EL (cell line): ENCODE results near the gene TFF3.
A peak's percentile ranks its signal among the peaks of the same experiment; 100 is the strongest.

Source experiments
- DNase-seq: peaks from one replicate; pipeline ENCODE4 v3.0.0-alpha.2; 2016

TFF3 gene

DNA sequence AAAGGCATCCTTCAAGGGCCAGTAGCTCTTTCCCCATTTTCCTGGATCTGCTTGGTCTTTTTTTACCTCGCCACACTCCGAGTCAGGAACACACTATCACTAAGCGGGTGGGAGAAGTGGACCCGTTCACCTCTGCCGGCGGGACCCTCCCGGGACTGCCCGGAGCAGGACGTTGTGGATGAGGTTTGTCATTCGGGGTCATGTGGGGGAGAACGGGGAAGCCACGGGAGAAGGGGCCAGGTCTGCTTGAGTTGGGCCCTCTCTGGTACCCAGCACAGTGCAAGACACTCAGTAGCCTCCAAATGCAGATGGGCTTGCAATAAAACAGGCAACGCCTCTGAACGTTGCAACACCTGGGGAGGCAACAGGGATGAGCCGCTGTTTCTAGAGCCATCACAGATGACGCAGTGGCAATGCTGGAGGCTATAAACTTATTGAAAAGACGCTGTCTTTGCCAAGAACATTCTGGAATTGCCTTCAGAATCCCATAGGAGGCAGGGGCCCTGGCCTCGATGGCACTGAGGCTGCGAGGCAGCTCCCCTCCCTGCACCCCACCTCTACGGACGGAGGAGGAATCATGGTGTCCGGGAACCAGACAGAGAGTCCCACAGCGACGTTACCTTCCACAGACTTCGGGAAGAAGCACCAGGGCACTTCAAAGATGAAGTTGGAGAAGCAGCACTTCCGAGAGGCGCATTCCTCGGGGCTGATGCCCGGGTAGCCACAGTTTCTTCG, 31.8 kb upstream of the TFF3 start:
- no peak for DNase-seq

DNA sequence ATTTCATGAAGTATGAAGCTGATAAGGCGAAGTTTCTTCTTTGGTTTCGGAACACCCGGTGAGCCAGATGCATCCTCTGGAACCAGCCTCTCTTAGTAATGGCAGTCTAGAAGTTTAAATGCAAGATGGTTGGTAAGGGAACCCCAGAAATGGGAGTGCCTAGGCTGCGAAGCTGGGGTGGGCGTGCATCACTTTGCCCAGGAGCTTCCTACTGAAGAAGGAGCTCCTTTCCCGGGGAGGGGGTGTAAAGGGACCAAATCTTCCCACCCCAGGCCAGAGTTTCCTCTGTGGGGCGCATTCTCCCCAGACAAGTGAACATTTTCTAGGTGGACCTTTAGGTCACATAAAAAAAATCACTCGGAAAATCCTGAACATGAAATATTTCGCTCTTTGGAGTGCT, 31.2 kb upstream of the TFF3 start:
- DNase-seq = no peak

DNA sequence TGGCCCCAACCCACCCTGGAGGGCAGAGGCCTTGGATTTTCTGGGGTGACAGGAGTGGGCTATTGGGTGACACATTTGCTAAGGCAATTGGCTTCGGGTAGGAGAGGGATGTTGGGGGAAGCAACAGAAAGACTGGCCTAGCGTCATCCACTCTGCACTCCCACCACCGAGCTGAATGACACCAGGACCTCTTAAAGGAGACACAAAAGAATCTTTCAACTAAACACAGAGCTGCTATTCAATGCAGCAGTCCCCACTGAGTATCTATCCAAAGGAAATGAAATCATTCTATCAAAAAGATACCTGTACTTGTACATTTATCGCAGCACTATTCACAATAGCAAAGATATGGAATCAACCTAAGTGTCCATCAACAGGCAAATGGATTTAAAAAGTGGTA, 29.4 kb upstream of the TFF3 start:
- no peak for DNase-seq

DNA sequence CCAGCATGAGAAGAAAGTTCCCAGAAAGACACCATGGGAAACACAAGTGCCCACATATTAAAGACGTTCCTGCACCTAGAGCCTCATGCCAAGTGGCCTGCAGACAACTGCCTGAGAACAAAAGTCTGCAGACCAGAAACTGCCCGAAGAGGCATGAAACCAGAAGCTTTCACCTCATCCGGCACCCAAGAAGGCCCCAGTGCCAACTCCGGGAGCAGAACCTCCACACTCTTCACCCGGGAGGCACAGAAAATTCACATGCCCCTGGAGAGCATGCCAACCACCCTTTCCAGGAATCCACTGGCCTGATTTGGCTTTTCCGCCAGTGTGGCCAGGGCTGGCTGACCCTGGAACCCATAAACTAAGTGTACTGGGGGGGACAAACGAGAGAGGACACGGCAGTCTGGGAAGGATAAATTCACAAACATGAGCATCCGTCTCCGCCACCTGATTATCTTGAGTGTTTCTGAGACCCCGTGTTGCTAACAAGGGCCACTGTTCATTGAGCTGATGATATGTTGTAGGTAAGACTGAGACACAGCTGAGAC, 28.8 kb upstream of the TFF3 start:
- DNase-seq = no peak

DNA sequence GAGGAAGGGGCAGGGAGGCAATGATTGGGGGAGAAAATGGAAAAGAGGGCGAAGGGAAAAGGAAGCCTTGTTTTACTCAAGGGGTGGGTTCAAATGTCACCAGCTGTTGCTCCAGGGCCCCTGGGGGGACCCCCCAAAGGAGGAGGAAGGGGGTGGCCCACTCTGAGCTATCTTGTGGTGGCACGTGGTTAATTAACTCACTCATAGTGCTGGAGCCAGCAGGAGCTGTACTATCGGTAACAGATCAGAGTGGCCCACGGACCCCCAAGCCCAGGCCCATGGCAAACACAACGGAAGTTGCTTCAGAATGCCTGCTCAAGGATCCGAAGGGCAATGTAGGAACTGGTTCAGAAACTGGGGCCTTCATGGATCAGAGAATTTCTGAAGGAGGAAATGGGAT, 28.3 kb upstream of the TFF3 start:
- no peak for DNase-seq

DNA sequence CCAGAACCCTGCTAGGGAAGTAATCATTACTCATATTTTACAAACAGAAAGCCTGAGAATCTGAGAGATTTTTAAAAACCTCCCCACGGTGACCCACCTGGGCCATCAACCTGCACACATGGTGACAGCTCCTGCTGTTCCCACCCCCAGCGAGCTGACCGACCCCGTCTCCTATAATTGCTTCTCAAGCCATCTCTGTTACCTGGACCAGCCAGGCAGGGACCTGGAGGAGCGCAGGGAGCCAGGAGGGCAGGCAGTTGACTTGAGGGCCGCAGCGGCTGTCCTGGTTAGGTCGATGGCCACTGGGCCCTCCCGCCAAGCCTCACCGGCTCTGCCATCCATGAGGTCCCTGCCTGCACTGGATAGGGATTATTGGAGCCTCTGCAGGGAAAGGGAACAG, 27.9 kb upstream of the TFF3 start:
- DNase-seq = no peak

DNA sequence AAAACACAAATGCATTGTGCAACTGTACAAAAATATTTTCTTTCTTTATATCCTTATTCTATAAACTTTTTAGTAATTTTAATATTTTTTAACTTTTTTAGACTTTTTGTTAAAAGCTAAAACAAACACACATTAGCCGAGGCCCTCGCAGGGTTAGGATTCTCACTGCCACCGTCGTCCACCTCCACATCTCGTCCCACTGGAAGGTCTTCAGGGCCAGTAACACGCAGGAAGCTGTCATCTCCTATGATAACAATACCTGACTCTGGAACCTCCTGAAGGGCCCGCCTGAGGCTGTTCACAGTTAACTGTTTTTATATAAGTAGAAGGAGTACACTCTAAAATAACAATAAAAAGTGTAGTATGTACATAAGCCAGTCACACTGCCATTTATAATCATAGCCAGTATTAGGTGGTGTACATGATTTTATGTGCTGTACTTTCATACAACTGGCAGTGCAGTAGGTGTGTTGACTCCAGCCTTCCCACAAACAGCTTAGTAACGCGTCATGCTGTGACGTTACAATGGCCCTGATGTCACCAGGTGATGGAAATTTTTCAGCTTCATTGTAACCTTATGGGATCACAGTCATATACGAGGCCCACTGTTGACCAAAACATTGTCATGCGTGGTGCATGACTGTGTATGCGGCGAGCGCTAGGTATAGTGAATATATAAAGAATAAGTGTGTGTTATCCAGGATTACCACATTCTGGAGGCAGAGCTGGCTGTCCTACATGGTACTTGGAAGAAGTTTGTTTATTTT, 26.8 kb upstream of the TFF3 start:
- DNase-seq = no peak

DNA sequence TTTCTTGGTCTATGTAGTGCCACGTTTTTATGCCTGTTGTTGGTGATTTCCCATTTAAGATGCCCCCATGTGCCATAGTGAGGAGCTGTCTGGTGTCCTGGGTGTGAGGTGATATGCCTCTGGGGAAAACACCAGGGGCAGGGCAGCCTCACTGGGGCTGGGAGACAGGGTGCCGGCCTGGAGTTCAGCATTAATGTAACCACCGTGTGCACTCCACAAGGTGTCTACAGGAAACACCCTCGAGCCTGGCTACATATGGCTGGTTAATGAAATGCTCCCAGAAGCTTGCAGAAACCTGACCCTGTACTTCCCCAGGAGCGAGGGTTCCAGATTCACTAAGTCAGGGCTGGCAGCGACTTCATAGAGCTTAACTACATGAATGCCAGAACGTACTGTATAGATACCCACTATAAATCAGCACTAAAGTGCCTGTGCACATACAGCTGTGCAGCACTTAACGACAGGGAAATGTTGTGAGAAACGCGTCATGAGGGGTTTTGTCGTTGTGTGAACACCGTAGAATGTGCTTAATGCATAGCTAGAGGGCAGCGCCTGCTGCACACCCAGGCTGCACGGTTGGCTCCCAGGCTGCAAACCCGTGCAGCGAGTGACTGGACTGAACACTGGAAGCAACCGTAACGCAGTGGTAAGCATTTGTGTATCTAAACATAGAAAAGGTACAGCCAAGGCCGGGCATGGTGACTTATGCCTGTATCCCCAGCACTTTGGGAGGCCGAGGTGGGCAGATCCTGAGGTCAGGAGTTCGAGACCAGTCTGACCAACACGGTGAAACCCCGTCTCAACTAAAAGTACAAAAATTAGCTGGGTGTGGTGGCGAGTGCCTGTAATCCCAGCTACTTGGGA, 25.2 kb upstream of the TFF3 start:
- no peak for DNase-seq

DNA sequence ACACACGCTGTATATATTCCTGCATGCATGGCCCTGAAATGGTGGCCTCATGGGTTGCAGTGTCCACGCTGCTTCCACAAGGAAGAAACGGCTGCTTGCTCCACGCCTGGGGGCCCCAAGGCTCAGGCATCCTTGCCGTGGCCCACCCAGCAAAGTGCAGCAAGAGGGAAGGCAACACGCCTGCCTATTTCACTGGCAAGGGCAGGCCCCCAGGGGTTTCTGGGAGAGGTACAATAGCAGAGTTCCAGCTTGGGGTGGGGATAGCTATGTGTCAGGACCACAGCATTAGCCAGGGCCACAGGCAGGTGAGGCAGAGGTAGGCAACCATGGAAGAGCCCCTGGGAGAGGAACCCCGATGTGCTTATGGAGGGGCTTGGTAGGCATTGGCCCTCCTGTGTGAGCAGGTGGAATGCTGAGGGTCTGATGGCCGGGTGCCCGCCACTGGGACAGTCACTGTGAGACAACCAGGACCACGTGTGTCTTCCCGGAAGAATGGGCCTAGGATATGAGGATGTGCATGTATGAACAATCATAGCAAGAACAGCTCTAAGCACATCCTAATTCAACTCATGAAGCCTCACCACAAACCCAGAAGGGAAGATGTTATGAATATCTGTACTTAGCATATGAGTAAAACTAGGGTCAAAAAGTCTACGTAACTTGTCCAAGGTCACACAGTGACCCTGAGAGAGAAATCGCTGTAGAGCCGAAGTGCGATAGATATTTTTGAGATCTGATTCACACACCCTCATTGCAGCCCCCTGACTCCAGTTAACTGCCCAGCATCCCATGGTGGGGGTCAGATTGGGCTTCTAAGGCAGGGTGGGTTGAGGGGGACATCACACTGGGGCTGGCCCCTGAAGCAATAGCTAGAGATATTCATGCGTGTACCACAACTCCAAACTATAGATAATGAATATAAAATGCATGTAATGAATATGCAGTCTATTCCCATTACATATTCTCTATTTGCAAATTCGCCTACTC, 23.8 kb upstream of the TFF3 start:
- no peak for DNase-seq

DNA sequence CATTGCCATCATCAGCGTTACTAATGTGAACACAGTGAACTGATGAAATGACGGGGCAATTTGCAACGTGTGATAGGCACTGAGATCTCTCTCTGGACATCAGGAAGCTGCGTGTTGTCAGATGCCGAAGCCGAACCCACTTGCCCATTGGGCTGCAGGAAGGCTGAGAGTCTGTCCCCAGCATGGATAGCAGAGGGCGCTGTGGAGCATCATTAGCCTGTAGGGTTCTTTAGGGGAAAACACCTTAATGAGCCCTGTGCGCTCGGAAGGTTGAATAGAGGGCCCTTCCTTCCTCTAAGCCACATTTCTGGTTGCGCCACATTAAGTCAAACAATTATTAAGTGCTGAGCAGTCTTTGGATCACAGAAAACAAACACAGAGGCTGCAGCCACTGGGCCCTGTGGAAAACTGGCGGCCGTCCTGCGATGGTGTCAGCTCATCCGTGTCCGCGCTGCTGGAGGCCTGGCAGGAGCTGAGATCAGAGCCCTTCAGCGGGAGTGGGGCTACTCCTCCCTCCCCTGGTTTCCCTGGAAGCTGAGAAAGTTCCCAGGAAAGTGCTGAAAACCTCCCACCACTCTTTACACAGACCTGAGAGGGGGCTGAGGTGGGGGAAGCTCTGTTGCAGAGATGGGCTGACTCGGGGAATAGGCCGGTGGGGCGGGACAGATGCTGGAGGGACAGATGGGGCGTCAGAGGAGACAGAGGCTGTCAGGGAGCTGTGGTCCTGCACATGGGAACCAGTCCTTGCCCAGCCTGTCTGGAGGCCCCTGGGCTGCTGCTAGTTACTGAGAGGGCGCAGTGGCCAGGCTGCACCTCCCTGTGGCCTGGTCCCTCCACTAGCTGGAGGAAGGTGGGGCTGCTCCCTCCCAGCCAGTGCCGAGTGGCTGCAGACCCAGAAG, 22.9 kb upstream of the TFF3 start:
- DNase-seq = peak; percentile 36

DNA sequence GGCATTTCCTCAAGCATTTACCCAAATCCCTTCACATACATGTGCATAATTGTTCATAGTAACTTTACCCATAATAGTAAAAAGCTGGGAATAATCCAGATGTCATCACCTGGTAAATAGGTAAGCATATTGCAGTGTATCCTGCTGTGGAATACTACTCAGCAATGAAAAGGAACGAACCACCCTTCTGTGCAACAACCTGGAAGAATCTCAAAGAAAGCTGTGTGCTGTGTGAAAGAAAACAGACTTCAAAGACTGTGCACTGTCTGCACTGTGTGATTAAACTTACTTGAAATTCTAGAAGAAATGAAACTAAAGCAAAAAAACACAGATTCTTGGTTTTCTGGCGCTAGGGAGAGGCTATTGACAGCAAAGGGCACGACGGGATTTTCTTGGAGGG, 22.1 kb upstream of the TFF3 start:
- DNase-seq = no peak

DNA sequence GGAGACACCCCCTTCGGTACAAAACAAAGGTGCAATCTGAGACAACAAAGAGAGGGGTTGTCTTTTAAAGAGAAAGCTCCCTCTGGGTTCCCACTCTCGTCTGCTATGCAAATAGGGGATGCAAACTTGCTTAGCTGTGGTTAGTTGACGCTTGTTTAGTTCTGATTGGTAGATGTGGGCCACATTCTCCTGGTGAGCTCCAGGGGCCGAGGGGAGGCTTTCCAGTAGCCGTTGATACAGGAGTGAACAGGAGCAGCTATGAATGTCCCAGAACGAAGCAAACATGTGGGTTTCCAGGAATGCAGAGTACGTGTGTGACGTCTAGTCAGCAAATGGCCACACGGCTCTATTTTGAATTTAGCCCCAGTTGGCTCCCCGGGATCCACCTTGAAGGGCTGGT, 20.8 kb upstream of the TFF3 start:
- no peak for DNase-seq

DNA sequence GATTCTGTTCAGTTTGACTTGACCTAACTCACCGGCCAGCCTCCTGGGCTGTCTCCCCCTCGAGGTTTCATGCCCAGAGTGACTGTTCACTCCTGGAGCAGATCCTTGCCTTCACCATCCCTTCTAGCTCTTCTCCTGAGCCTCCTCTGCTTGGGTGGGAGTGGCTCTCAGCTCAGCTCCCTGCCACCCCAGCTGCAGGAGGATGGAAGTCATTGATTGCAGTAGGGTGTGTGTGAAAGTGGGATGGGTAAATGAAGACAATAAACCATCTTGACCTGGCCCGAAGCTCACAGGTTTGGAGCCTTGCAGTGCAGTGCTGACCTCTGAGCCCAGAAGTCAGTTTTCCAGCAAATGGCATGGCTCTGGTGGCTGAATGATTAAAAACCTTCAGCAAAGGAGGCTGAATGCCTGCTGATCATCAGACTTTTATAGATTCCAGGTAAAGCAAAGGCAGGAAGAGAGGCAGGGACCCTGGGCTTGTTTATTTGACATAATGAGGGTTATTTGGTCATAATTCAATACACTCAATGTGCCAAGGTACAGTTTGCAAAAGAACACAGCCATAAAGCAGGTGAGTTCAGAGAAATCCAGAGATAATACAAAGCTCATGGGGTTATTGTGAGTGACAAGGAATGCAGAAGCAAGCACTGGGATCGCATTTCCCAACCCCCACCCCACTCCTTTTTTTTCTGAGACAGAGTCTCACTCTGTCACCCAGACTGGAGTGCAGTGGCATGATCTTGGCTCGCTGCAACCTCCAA, 17.5 kb upstream of the TFF3 start:
- no peak for DNase-seq

DNA sequence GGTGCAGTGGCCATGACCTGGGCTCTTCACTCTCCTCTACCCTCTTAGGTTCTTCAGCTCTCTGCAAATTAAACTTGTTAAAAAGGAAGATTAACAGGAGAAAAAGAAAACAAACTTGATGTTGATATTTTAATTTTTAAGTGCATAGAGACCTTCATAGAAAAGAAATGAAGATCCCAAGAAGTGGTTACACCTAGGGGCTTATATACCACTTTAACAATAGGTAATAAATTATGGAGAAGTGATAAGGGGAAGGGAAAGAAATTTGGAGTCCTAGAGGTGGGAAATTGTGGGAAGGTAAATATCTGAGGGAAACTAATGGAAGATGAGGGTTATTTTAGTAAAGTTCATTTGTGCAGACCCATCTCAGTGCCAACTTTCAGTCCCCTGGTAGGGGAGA, 16.5 kb upstream of the TFF3 start:
- DNase-seq = no peak

DNA sequence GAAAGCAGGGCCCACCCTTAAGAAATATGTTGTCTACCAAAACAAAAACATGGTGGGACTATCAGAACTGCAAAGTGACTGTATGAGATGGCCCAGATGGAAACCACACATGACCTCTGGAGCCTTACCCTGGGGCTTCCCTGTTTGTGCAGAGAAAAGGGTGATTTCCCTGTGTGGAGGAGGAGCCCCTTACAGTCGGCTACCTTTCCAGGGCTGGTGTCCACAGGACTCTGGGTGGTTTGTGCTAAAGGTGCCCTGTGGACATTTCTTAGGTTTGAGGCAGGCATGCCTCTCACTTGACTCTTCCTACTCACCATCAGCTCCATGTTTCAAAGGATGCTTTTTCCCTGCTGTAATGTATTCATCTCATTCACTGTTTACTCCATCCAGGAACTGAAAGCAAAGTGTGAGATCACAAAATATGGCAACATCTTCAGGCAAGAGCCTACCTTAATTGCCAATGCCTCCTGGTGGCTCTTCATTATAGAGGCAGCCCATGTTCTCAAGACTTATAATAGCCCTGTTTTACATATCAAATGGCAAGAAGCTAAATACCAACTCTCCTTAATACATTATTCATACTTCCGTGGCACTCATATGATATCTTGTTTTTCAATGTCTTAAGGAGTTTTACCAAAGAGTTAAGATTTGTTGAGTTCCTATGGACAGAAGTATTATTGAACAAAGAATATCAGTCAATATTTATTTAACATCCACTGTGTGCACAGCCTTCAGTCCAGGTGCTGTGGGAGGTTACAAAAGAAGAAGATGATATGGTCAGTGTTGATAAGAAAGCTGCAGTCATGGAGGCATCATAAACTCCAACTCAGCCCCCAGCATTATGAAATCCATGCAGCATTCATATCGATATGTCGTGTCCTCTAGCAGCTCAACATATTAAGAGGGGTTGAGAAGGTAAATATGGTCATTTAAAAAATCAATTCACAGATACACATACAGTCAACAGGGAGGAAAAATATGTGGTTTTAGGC, 15.5 kb upstream of the TFF3 start:
- DNase-seq = no peak

DNA sequence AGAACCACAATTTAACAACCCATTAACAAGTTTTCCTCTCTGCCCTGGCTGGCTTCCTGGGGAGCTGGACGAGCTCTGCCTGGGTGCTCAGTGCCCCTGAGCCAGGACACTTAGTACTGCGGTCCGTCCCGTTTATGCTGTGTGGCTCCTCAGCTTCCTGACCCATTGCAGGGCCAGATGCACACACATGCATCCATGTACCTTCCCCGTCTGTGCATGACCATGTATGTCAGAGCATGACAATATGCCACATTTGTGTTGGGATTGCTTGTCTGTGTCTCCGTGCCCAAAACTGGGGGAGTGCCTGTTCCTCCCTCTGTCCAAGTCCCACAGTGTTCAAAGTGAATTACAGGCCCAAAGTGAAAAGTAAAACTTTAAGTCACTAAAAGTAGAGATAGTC, 9.7 kb upstream of the TFF3 start:
- no peak for DNase-seq

DNA sequence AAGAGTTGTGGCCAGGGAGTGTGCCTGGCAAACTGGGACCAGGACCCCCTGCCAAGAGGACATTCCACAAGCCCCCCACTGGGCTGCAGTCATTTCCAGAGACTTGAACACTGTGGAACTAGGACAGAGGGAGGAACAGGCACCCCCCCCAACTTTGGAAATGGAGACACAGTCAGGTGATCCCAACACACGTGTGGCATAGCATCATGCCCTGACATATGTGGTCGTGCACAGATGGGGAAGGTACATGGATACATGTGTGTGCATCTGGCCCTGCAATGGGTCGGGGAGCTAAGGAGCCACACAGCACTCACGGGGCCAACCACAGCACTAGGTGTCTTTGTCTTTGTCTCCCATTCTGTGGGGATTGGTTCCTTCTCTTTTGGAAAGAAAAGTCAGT, 6.6 kb upstream of the TFF3 start:
- no peak for DNase-seq

DNA sequence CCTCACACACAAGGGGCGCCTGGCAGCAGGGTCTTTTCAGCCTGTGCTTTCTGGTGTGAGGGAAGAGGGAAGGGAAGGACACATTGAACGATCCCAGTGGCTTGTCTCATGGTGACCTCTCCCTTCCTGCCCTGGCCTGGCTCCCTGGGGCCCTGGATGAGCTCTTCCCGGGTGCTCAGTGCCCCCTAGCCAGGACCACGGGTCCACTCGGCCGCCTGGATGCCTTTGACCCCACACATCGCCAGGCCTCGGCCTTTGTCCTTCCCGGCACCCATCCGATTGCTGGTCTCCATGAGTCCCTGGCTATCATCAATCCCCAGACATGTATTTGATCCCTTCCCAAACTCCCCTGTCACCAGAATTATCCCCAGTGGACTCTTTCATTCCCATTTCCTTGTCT, 6.0 kb upstream of the TFF3 start:
- no peak for DNase-seq

DNA sequence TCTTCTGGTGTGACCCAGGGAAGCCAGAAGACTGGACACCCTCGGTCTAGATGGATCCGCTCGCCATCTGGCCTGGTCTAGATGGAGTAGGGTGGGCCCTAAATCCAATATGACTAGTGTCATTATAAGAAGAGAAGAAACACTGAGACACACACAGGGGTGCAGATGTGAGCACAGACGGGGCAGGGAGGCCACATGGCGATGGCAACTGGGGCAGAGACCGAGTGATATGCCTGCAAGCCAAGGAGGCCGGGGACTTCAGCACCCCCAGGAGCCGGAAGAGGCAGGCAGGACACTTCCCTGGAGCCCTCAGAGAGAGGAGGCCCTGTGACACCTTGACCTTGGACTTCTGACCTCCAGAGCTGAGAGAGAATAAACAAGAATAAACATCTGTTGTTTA, 5.6 kb upstream of the TFF3 start:
- no peak for DNase-seq
